Left lobe of liver (tissue), 2 donors: ENCODE results near the gene HPS3. TPM values are rescaled to one million over a fixed set of nuclear protein-coding genes. Genes with fewer than 3 reads are reported as not detected.
A peak's percentile ranks its signal among the peaks of the same experiment; 100 is the strongest.

Experiments used
- ATAC-seq: fragments of 200-7000 bp; cut with Tn5 transposase; one replicate; pipeline ENCODE4 v1.9.1; 2020; ENCODE audit warnings: mild to moderate bottlenecking, moderate library complexity
- DNase-seq: peaks from one replicate; pipeline ENCODE4 v3.0.0-alpha.2; 2020; ENCODE audit warnings: low spot score
- total RNA-seq: library from RNA; stranded (reverse); gene quantifications from one replicate; pipeline ENCODE4 v1.2.1, GENCODE V29; 2021
- donor health status: DM: no; HTN: no; CAD: no; lungs with moderate emphysema.
- donor health status: DM: no; HTN: yes; CAD: no.

HPS3 gene
- total RNA-seq, 1 donor from 2014 or later = 5.1 TPM

DNA sequence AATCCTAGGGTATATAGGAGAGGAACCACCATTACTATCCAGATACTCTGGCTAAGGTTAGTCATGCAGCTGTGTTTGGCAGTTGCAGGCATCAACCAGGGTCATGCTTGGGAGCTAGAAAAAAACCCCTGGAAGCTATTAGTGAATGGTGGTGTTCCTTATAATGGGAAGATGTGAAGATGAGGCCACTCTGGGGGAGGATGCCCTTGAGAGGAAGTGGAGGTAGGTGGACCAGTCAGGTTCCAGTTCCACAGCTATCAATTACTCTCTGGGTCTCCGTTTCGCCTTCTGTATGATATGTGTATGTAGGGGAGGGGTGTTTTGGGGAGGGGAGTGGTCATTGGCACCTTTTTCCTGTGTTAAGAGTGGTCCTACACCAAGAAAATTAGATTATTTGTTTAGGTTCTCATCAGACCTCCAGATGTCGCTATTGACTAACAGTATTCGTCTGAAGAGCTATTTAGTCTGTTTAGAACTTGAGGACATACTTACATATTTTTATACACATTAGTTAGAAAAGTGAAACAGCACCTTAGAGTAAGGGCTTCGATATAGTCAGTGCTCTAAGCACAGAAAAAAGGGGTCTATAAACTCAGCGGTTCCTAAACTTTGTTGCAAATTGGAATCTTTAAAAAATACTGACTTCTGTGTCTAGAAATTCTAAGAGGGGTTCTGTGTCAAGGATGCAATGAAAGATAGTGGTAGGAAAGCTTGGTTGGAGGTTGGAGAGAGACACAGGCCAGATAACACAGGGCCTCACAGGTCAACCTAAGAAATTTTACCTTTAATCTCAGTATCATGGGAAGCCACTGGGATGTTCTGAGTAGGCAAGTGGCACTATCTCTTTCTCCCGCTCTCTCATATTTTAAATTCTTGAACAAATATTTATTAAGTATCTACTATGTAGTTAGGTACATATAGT is 9.1 kb upstream of the HPS3 start:
- ATAC-seq (peak; percentile 92), DNase-seq (no peak)

DNA sequence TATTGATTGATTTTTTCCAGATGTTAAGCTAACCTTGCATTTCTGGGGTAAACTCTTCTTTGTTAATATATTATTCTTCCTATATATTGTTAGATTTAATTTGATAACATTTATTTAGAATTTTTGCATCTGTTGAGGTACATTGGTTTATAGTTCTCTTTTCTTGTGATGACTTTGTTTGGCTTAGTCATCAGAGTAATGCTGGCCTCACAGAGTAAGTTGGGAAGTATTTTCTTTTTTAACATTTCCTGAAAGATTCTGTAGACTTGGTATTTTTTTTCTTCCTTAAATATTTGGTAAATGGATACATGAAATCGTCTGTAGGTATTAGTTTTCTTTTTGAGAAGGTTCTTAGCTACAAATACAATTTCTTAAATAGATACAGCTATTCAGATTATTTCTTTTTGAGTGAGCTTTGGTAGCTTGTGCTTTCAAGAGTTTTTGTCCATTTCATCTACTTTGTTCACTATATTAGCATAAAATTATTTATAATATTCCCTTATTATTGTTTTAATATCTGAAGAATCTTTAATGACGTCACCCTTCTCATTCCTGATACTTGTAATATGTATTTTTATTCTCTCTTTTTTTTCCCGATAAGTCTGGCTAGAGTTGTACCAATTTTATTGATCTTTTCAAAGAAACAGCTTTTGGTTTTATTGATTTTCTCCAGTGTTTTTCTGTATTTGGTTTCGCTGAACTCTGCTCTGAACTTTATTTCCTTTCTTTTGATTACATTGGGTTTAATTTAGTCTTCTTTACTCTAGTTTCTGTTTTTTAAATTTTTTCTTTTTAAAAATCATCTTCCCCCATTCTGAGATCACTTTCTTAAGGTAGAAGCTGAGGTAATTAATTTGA is 6.5 kb upstream of the HPS3 start:
- no peak for ATAC-seq
- DNase-seq = no peak

DNA sequence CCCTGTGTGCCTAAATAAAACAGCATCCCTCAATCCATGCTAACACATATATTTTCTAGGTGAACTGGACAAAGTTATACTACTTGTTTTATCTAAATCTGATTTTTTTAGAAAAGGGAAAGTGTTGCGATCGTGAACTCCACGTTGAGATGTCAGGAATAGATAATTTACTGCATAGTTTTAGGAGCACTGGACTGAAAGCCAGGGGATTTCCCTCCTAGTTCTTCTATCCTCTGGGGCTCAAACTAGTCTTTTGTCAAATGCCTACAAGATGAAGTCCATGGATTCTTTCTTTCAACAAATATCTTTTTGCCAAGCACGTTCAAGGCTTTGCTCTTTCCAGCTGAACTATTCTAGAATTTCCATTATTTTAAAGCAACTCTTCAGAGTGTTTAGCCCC is 617 bp upstream of the HPS3 start:
- DNase-seq (no peak), ATAC-seq (no peak)

DNA sequence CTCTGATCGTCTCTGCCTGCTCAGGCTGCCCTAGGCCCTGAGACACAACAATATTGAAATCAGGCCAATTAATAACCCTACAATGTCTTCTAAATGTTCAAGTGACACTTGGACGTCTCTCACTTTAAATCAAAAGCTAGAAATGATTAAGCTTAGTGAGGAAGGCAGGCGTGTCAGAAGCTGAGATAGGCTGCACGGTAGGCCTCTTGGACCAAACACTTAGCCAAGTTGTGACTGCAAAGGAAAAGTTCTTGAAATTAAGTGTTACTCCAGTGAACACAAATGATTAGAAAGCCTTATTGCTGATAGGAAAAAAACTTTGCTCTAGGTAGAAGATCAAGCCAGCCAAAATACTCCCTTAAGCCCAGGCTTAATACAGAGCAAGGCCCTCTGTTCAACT is 2.2 kb downstream of the HPS3 start:
- ATAC-seq (no peak), DNase-seq (no peak)

DNA sequence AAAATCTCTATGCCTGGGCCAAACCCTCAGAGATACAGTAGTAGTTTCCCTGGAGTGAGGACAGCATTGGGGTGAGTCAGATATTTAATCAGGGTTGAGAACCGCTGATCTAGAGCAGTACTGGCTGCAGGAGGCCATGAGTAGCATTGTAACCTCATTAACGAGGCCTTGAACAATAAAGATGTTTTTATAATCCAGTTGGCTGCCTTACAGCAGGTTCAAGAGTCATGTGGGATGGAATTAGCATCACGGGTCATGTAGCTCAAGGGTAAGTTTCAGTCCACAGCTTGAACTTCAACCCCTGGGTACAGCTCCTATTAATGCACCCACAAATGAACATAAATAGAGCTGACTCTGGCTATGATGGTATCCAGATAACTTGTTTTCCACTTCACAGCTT is 5.1 kb downstream of the HPS3 start:
- no peak for DNase-seq
- ATAC-seq = peak; percentile 56

DNA sequence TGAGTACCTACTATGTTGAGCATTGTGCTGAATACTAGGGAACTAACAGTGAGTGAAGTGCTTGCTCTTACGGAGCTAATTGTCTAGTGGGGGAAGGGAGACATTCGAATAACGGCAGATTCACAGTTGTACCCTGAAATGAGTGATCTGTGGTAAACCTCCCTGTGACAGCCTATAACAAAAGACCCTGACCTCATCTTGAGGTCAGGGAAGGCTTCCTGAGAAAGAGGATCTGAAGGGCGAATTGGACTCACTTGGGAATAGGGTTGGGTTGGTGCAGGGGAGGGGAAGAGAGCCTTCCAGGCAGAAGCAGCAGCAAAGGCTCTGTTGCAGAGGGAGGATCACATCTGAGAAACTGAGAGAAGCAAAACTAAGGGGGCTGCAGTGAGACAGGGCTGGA is 13.2 kb downstream of the HPS3 start:
- ATAC-seq = no peak
- DNase-seq = no peak

DNA sequence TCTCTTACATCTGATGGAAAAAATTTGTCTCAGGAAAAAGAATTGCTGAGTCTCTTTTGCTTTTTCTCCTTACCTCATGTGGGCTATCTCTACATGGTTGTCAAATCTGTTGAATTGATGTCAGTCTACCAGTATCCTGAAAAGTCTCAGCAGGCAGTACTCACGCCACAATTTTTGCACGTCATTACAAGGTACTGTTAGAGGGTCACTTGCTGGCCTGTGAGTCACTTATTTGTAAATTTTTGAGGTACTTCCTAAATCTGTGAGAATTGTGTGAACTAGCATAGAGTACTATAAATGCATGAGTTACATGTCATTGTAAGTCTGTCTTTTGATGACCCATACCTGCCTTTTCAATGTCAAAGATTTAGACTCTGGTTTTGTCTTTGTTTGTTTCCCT is 15.9 kb downstream of the HPS3 start:
- DNase-seq = no peak
- ATAC-seq = peak; percentile 40

DNA sequence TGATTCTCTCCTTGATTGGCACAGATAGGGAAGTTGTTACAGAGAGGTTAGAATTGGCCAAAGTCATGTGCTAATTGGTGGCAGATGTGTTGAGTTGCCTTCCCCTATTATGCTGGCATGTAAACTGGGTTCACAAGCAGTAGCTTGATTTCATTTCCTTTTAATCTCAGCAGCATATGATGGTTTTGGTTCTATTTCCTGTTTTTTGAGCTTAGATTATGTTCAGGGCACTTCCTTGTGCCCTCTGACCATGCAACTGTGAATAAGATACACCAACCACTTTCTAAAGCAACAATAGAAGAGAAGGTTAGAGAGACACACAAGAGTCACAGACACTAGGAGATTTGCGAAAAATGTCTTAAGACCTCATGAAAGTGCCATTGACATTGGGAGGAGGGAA is 16.5 kb downstream of the HPS3 start:
- no peak for DNase-seq
- peak; percentile 55 for ATAC-seq

DNA sequence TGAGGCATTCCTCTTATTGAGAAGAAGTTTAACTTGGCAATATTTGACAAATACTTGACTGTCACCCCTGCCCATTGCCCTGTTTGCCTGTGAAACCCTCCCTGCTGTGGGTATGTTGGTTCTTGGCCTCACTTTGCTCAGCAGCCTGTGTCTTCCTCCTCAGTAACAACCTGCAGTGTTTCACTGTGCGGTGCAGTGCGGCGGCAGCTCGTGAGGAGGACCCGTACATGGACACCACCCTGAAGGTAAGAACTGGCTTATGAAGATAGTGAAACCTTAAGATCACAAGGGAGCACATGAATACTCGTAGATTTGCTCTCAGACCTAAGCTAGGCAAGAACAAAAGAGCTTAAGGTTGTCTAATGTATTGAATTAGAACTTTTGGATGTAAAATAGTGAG is 21.0 kb downstream of the HPS3 start:
- DNase-seq = no peak
- ATAC-seq = no peak

DNA sequence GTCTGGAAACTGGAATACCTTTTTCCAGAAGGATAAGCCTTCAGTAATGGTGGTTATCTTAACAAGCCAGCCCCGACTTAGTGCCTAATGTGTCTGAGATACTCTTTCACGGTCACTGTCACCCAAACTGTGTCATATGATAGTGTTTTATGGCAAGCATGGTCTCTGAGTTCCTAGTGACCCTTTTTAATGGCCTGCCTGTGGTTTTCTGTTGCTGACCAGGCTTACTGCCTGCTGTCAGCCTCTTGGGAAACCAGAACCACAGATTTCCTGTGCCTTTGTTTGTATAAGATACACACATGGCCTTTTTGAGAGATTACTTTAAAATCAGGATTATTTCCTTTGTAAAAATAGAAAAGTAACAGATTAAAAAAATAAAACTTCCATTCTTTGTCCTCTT is 22.4 kb downstream of the HPS3 start:
- ATAC-seq (peak; percentile 39), DNase-seq (no peak)

DNA sequence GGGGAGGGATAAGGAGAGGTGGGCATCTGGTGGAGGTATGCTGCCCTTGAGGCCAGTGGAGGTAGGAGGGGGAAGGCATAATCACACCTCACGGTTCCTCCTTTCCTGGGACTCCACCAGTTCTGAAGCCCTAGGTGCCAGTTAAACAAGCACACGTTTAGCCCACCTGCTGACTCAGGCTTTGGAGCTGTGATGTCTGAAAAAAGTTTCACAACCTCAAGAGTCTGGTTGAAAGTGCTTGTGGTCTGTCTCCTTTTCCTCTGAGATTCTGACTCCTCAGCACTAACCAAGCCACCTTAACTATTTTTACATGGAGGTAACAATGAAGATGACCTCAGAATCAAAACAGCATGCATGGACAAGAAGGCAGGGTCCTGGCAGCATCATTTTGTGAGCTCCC is 23.0 kb downstream of the HPS3 start:
- ATAC-seq = no peak
- DNase-seq = no peak

DNA sequence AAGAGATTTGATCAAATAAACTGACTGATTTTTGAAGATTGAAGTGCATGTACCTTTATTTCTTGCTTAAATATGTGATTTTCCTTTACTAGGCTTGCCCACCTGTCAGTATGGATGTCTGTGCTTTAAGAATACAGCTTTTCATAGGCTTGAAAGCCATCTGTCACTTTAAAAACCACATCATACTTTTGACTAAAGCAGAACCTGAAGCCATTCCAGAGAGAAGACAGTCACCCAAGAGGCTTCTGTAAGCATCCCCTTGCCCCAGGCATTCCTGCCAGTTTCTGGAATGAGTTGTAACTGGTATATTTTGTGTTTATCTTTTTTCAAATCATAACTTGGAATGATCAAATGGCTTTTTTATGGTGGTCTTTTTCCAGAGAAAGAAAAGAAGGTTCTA is 24.0 kb downstream of the HPS3 start:
- ATAC-seq (no peak), DNase-seq (no peak)

DNA sequence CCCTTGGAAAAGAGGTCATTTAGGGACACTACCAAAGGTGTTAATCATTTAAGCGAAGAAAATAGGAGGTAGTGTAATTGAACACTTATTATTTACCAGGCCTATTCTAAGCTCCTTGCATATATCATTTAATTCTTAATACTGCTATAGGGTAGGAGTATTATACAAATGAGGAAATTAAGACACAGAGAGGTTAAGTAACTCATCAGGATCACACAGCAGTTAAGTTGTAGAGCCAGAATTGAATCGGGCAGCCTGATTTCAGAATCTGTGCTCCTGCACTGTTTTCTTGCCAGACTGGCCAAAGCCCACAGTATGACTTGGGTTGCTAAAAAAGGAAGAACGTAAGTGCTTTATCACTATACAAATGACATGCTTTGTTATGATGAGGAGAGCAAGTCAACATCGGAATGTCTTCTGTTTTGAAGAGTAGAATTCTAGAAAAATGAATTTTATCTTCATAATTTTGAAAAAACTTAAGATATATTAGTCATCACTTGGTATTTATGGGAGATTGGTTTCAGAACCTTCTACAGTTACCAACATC is 31.4 kb downstream of the HPS3 start:
- DNase-seq = no peak
- ATAC-seq = no peak

DNA sequence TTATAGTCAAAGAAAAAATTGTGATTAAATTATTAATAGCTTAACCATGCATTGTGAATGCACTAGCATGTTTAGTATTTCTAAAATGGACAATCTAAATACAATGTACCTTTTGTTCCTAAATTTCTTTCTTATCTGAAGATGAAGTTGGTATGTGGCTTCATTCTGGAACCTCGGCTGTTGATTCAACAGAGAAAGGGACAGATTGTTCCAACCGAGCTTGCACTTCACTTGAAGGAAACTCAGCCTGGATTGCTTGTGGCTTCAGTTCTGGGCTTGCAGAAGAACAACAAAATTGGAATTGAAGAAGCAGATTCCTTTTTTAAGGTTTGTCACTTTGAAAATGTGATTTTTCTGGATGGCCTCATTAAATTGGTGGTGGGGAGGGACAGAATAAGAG is 32.6 kb downstream of the HPS3 start:
- no peak for DNase-seq
- ATAC-seq = no peak

DNA sequence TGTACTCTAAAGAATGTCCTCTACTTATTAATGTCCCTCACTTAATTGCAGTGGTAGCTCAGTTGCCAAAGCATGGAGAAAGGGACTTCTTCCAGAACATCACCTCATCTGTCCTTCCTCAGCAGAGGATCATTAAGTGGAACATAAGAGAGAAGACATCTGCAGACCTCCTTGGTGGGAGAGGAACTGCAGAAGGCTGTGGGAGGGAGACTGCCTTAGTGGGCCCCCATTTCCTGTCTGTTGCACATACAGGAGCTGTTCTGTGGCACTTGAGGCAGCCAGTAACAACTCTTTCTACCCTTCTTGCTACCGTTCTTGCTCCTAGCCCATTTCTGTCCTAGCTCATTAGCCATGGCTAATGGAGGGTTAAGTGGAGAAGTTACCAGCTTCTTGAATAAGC is 33.6 kb downstream of the HPS3 start:
- ATAC-seq = no peak
- no peak for DNase-seq

DNA sequence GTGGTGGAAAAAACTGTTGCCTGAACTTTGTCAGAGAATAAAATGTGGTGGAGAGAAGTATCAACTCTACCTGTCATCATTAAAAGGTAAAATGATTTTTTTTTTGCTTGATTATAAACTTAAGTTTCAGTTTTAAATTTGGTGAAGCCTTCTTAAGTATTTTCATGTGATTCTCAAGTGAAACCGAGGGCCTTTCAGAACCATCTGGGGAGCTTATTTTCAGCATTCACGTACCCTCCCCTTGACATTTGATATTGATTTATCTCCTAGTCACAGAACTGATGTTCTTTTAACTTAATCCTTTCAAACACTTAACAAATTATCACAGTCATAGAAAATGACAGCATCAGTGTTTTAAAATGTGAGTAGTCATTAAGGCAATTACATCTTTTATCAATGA is 38.5 kb downstream of the HPS3 start:
- no peak for ATAC-seq

DNA sequence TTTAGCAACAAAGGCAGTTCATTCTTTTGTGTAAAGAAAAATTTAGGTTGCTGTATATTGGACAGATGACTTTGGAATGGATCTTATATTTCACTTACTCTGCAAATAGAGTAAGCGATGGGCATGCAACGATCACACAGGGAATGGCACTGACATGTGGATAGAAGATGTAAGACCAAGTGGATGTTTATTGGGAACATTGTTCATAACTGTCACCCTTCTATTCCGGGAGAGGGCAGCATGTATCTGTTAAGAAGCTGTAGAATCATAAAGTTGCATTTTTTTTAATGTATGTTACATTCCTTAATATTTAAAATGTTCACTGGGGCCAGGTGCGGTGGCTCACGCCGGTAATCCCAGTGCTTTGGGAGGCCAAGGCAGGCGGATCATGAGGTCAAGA is 41.2 kb downstream of the HPS3 start:
- peak; percentile 47 for ATAC-seq

More for the DNA sequence above, 38.5 kb downstream of the HPS3 start:
- DNase-seq = no peak

DNA sequence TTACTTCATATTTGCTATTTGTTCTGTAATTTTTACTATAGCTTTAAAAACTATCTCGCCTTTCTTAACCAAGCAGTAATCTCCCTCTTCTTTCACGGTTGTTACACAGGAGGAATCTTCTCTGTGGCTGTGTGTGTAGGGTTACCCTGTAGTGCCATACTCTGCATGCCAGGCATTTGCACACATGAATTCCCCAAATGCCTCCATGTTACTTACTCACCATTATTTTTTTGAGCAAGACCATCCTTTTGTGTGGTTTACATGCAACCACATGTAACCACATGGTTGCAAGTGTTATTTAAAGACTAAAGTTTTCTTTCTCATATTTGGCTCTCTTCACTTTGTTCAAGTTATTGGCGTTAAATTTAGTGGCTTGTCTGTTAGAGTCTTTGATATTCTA is 45.5 kb downstream of the HPS3 start:
- DNase-seq (no peak), ATAC-seq (no peak)

More for the DNA sequence above, 41.2 kb downstream of the HPS3 start:
- no peak for DNase-seq

DNA sequence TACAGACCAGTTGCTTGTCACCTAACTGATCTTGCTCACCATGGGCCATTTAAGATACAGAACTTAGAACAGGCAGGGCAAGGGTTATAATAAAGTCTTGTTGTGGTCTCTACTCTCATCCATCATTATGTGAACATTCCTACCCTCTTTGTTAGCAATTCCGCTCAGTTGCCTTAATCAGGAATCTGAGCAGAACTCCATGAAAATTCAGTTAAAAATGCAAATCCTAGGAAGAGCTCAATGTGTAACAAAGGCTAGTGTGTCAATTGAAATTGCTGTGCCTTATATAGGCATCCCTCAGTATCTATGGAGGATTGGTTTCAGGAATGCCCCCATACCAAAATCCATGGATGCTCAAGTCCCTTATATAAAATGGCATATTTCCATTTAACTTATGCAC is 47.7 kb downstream of the HPS3 start:
- ATAC-seq (no peak), DNase-seq (no peak)

DNA sequence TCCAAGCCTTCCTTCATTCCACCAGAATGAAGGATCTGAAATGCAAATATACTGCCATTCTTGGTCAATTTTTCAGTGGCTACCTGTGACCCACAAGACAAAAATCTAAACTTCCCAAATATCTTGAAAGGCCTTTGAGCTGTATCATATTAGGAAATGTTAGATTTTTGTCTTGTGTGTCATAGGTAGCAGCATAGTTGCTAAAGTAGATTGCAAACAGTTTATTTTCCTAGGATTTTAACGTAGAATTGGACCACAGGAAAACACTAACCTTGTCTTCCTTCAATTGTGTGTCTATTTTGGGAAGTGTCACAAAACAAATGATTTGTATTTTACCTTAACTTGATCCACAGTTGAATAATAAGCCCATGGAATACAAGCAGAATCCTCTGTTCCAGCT is 49.8 kb downstream of the HPS3 start:
- DNase-seq (no peak), ATAC-seq (no peak)

DNA sequence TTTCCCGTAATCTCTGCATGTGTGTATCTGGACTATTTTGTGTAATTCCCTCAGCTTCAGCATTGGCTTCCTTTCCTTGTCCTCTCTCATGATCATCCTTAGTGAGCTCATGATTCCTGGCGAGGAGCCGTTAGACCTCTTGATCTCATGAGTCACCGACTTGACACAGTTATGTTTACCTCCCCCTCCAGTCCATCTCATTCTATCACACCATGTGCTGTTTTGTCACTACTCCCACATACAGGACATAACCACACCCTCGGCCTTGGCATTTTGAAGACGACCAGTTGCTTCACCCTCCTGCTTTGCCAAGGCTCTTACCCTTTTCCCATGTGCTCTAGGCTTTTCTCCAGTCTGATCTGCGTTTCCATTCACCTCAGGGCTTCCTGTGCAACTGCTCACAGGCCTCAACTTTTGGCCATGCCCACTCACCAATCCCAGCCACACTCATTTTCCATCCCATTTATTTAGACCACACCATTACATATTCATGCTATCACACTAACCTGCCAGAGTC is 50.7 kb downstream of the HPS3 start:
- ATAC-seq (peak; percentile 64), DNase-seq (no peak)

DNA sequence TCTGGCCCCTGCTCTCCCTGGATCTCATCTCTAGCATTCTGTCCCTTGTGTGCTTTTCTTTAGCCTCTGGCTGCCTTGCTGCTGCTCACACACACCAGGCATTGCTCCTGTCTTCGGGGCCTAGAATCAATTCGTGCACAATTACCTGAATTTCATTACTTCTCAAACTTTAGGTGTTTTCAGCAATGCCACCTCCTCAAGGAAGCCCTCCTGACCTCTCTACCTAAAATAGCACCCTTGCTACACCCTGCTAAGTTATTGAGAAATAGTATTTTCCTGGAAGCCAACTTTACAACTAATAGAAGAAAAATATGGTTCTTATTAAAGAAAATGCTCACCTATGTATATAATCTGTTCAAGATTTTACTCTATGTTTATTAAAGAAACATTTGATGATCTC is 51.7 kb downstream of the HPS3 start:
- ATAC-seq (no peak), DNase-seq (no peak)
